Neural cell (in vitro differentiated cells): ENCODE data around the gene GMIP.

Experiments used
- EP300 ChIP-seq: fragments of 450-650 bp; conservative IDR thresholded peaks from 2 replicates; pipeline ENCODE4 v1.6.1; 2014; ENCODE audit warnings: antibody characterized with exemption, mild to moderate bottlenecking, moderate library complexity; ENCODE audit not compliant: poor library complexity, severe bottlenecking
- POLR2AphosphoS5 ChIP-seq: IDR thresholded peaks from 2 replicates; pipeline ENCODE4 v1.6.1; 2012
- SMC3 ChIP-seq: fragments of 450-650 bp; conservative IDR thresholded peaks from 2 replicates; pipeline ENCODE4 v1.6.1; 2014; ENCODE audit warnings: antibody characterized with exemption, mild to moderate bottlenecking, moderate library complexity; ENCODE audit not compliant: poor library complexity
- TF ChIP-seq, protein P1 (sequence below): fragments of 450-650 bp; IDR thresholded peaks from 2 replicates; pipeline ENCODE4 v1.5.1; 2014; ENCODE audit warnings: antibody characterized with exemption, mild to moderate bottlenecking, moderate library complexity; ENCODE audit not compliant: poor library complexity, severe bottlenecking

GRCh38 chr19:19582471-19582870 is 61.0 kb downstream of the GMIP start:
- TF ChIP-seq, protein P1, sequence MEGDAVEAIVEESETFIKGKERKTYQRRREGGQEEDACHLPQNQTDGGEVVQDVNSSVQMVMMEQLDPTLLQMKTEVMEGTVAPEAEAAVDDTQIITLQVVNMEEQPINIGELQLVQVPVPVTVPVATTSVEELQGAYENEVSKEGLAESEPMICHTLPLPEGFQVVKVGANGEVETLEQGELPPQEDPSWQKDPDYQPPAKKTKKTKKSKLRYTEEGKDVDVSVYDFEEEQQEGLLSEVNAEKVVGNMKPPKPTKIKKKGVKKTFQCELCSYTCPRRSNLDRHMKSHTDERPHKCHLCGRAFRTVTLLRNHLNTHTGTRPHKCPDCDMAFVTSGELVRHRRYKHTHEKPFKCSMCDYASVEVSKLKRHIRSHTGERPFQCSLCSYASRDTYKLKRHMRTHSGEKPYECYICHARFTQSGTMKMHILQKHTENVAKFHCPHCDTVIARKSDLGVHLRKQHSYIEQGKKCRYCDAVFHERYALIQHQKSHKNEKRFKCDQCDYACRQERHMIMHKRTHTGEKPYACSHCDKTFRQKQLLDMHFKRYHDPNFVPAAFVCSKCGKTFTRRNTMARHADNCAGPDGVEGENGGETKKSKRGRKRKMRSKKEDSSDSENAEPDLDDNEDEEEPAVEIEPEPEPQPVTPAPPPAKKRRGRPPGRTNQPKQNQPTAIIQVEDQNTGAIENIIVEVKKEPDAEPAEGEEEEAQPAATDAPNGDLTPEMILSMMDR = no peak
- no peak for TF ChIP-seq POLR2AphosphoS5
- no peak for TF ChIP-seq EP300
- no peak for TF ChIP-seq SMC3
